Tibial nerve (tissue), 4 donors: ENCODE results near the gene CDK15. TPM values are rescaled to one million over a fixed set of nuclear protein-coding genes. Genes with fewer than 3 reads are reported as not detected.

Source experiments
- DNase-seq, 2 donors: peaks; one replicate each; pipeline ENCODE4 v3.0.0-alpha.2; 2019; ENCODE audit warnings: low spot score in 2 of 2
- H3K27ac ChIP-seq, 4 donors: fragments of 200-600 bp; sonication (generic) in 3 of 4; one replicate each; pipeline ENCODE4 v1.5.1; 2017 to 2019; ENCODE audit warnings: mild to moderate bottlenecking in 1 of 4
- H3K27me3 ChIP-seq, 2 donors: fragments of 200-600 bp; sonication (generic) in 1 of 2; one replicate each; pipeline versions ENCODE4 v1.5.1 to v1.6.0; 2017 to 2019
- H3K36me3 ChIP-seq, 3 donors: fragments of 200-600 bp; sonication (generic); one replicate each; pipeline ENCODE4 v1.5.1; 2018 to 2019
- H3K4me1 ChIP-seq, 4 donors: fragments of 200-600 bp; sonication (generic) in 3 of 4; one replicate each; pipeline ENCODE4 v1.5.1; 2017 to 2019
- H3K4me3 ChIP-seq, 4 donors: fragments of 200-600 bp; sonication (generic) in 3 of 4; one replicate each; pipeline ENCODE4 v1.5.1; 2017 to 2019; ENCODE audit warnings: mild to moderate bottlenecking in 1 of 4, moderate library complexity in 1 of 4
- H3K9me3 ChIP-seq, 4 donors: fragments of 200-600 bp; sonication (generic) in 3 of 4; one replicate each; pipeline ENCODE4 v1.5.1; 2017 to 2019
- CTCF ChIP-seq, 5 experiments: fragments of 200-600 bp in 3 of 5; fragments of 450-650 bp in 2 of 5; sonication (generic) in 3 of 5; IDR thresholded peaks; one replicate each; pipeline ENCODE4 v1.5.1; 2016 to 2019; ENCODE audit warnings: antibody characterized with exemption in 5 of 5, mild to moderate bottlenecking in 3 of 5, moderate library complexity in 2 of 5
- EP300 ChIP-seq, 2 donors: sonication (generic); formaldehyde crosslinking; IDR thresholded peaks; one replicate each; pipeline ENCODE4 v1.6.1; 2017; ENCODE audit warnings: antibody characterized with exemption in 2 of 2, mild to moderate bottlenecking in 1 of 2
- POLR2A ChIP-seq, 2 donors: fragments of 450-650 bp; IDR thresholded peaks; one replicate each; pipeline ENCODE4 v1.6.1; 2017; ENCODE audit warnings: antibody characterized with exemption in 2 of 2, mild to moderate bottlenecking in 2 of 2, moderate library complexity in 2 of 2
- WGBS, 2 donors: methylation state at CpG; one replicate each; pipeline ENCODE4 v1.1.5; 2018; 5-methylcytosine and 5-hydroxymethylcytosine counted together
- total RNA-seq, 4 donors: library from RNA; depleted of rRNA; stranded (reverse); fragments of >200 nt; gene quantifications; one replicate each; pipeline ENCODE4 v1.1.0, GENCODE V29; 2016

The CDK15 gene
- total RNA-seq, 4 donors from 2014 or later, result 0.90 to 6.5 (median 1.4) TPM

- Histone ChIP-seq H3K27me3 (no peaks in the 10 kb centered on the region), H3K36me3 (no peaks in the 10 kb centered on the region), H3K27ac (no peak overlapping the region), H3K4me1 (no peaks in the 10 kb centered on the region), H3K9me3 (peaks cover 0 to 7% (median 0%) of the 10 kb centered on the region in 4 donors), H3K4me3 (no peak overlapping the region)
- WGBS, 2 donors, result 89 to 92% methylated on average over 4 of the region's 4 CpGs
- TF ChIP-seq EP300 (IDR thresholded peaks at IDR 0.05), result no peak
- no peak for TF ChIP-seq CTCF (IDR thresholded peaks at IDR 0.05)
- TF ChIP-seq POLR2A (IDR thresholded peaks at IDR 0.05), result no peak
- no peak for DNase-seq
Measured at GRCh38 chr2:201936817-201937216, 130.5 kb downstream of the CDK15 start.

GRCh38 chr2:201937343-201937742 lies 131.0 kb downstream of the CDK15 start:
- no peak for TF ChIP-seq POLR2A (IDR thresholded peaks at IDR 0.05)
- no peak for TF ChIP-seq CTCF (IDR thresholded peaks at IDR 0.05)
- TF ChIP-seq EP300 (IDR thresholded peaks at IDR 0.05), result no peak
- Histone ChIP-seq H3K9me3 (peaks cover 0 to 7% (median 0%) of the 10 kb centered on the region in 4 donors), H3K4me1 (no peaks in the 10 kb centered on the region), H3K36me3 (no peaks in the 10 kb centered on the region), H3K27ac (no peak overlapping the region), H3K27me3 (no peaks in the 10 kb centered on the region), H3K4me3 (no peak overlapping the region)
- WGBS, 2 donors, result 90 to 95% methylated on average over 4 of the region's 4 CpGs
- no peak for DNase-seq

- Histone ChIP-seq H3K27ac (no peak overlapping the region), H3K9me3 (peaks cover 0 to 7% (median 0%) of the 10 kb centered on the region in 4 donors), H3K36me3 (no peaks in the 10 kb centered on the region), H3K4me3 (no peak overlapping the region), H3K27me3 (no peaks in the 10 kb centered on the region), H3K4me1 (no peaks in the 10 kb centered on the region)
- DNase-seq, result no peak
- 81 to 90% methylated on average over 2 of the region's 2 CpGs for WGBS, 2 donors
- no peak for TF ChIP-seq CTCF (IDR thresholded peaks at IDR 0.05)
- no peak for TF ChIP-seq POLR2A (IDR thresholded peaks at IDR 0.05)
- no peak for TF ChIP-seq EP300 (IDR thresholded peaks at IDR 0.05)
Measured at GRCh38 chr2:201938156-201938775, 131.9 kb downstream of the CDK15 start.

GRCh38 chr2:201938781-201939180 lies 132.4 kb downstream of the CDK15 start:
- no peak overlapping the region for H3K27ac ChIP-seq
- H3K27me3 ChIP-seq, result no peaks in the 10 kb centered on the region
- TF ChIP-seq POLR2A (IDR thresholded peaks at IDR 0.05) (no peak), CTCF (IDR thresholded peaks at IDR 0.05) (no peak), EP300 (IDR thresholded peaks at IDR 0.05) (no peak)
- no peak for DNase-seq
- no peaks in the 10 kb centered on the region for H3K36me3 ChIP-seq
- WGBS, 2 donors, result 88 to 95% methylated on average over 9 of the region's 9 CpGs
- H3K4me1 ChIP-seq, result no peaks in the 10 kb centered on the region
- no peak overlapping the region for H3K4me3 ChIP-seq
- peaks cover 0 to 7% (median 0%) of the 10 kb centered on the region in 4 donors for H3K9me3 ChIP-seq

- TF ChIP-seq POLR2A (IDR thresholded peaks at IDR 0.05), result no peak
- no peak for TF ChIP-seq EP300 (IDR thresholded peaks at IDR 0.05)
- TF ChIP-seq CTCF (IDR thresholded peaks at IDR 0.05), result no peak
- 44 to 47% methylated on average over 9 of the region's 9 CpGs for WGBS, 2 donors
- Histone ChIP-seq H3K4me1 (no peaks in the 10 kb centered on the region), H3K27ac (no peak overlapping the region), H3K36me3 (no peaks in the 10 kb centered on the region), H3K9me3 (peaks cover 0 to 7% (median 0%) of the 10 kb centered on the region in 4 donors), H3K27me3 (no peaks in the 10 kb centered on the region), H3K4me3 (no peak overlapping the region)
- no peak for DNase-seq
Measured at GRCh38 chr2:201939453-201939941, 133.2 kb downstream of the CDK15 start.
